Sigmoid colon (tissue), 7 donors: Measurements from ENCODE around the gene SELENON. TPM values are rescaled to one million over a fixed set of nuclear protein-coding genes. Genes with fewer than 3 reads are reported as not detected.

Experiments
- DNase-seq: peaks from one replicate; pipeline ENCODE4 v3.0.0-alpha.2; 2019
- H3K27ac ChIP-seq, 4 donors: fragments of 200-600 bp; sonication (generic); one replicate each; pipeline ENCODE4 v1.5.1; 2016 to 2019; ENCODE audit warnings: mild to moderate bottlenecking in 1 of 4
- H3K27me3 ChIP-seq, 3 donors: fragments of 200-600 bp; sonication (generic); one replicate each; pipeline ENCODE4 v1.5.1; 2019; ENCODE audit warnings: mild to moderate bottlenecking in 1 of 3
- H3K36me3 ChIP-seq, 4 donors: fragments of 200-600 bp; sonication (generic); one replicate each; pipeline ENCODE4 v1.5.1; 2016 to 2019
- H3K4me1 ChIP-seq, 4 donors: fragments of 200-600 bp; sonication (generic); one replicate each; pipeline ENCODE4 v1.5.1; 2017 to 2019
- H3K4me3 ChIP-seq, 4 donors: fragments of 200-600 bp; sonication (generic); one replicate each; pipeline ENCODE4 v1.5.1; 2017 to 2019; ENCODE audit warnings: mild to moderate bottlenecking in 2 of 4, moderate library complexity in 1 of 4
- H3K9me3 ChIP-seq, 4 donors: fragments of 200-600 bp in 3 of 4; sonication (generic) in 3 of 4; one replicate each; pipeline versions ENCODE4 v1.5.1 to v1.6.1; 2013 to 2019
- CTCF ChIP-seq, 4 experiments: fragments of 450-650 bp in 3 of 4; fragments of 200-600 bp in 1 of 4; IDR thresholded peaks; one replicate each; pipeline ENCODE4 v1.5.1; 2016 to 2019; ENCODE audit warnings: antibody characterized with exemption in 4 of 4, mild to moderate bottlenecking in 3 of 4, moderate library complexity in 2 of 4
- EP300 ChIP-seq, 4 donors: sonication (generic); formaldehyde crosslinking; IDR thresholded peaks; one replicate each; pipeline ENCODE4 v1.6.1; 2017; ENCODE audit warnings: antibody characterized with exemption in 4 of 4
- POLR2A ChIP-seq, 2 donors: fragments of 450-650 bp; IDR thresholded peaks; one replicate each; pipeline ENCODE4 v1.6.1; 2016; ENCODE audit warnings: antibody characterized with exemption in 2 of 2, mild to moderate bottlenecking in 2 of 2, moderate library complexity in 2 of 2
- POLR2AphosphoS5 ChIP-seq, 4 donors: sonication (generic); formaldehyde crosslinking; IDR thresholded peaks; one replicate each; pipeline ENCODE4 v1.6.1; 2017; ENCODE audit warnings: antibody characterized with exemption in 4 of 4
- WGBS, 2 donors: extraction: QIAGEN DNeasy Blood & Tissue Kit; methylation state at CpG; one replicate each; pipeline ENCODE4 v1.1.7; 2013; 5-methylcytosine and 5-hydroxymethylcytosine counted together
- intact Hi-C: fragments of 100-400 bp; cut with DNase I; formaldehyde crosslinking; loops from one replicate; pipeline ENCODE4 v1.15.1; 2023
- polyA plus RNA-seq, 3 donors: library from polyadenylated mRNA; stranded (reverse); fragments of 200-250 nt; gene quantifications; one replicate each; pipeline ENCODE4 v1.2.3, GENCODE V29; 2013
- total RNA-seq, 4 donors: library from RNA; depleted of rRNA; stranded (reverse); fragments of >200 nt; gene quantifications; one replicate each; pipeline ENCODE4 v1.1.0, GENCODE V29; 2016
- donor health status: healthy with polysubstance abuse.
- donor health status: Bipolar disorder and iron deficiency.
- donor health status: healthy.

The SELENON gene
- total and polyA plus RNA-seq, 7 donors, result 4.6 to 37.4 (median 15.7) TPM

GRCh38 chr1:25799352-25799934 lies 550 bp upstream of the SELENON start:
- DNase-seq, result no peak

GRCh38 chr1:25800703-25801377 lies 847 bp downstream of the SELENON start:
- H3K27ac ChIP-seq, result peak overlapping the region; percentile 72 to 88 (median 77)
- DNase-seq, result no peak
- 61 to 70% methylated on average over 15 of the region's 15 CpGs for WGBS, 2 donors
- H3K4me1 ChIP-seq, result peaks cover 0 to 80% (median 52%) of the 10 kb centered on the region in 4 donors
- no peaks in the 10 kb centered on the region for H3K27me3 ChIP-seq
- peak overlapping the region; percentile 59 to 72 (median 64) for H3K4me3 ChIP-seq
- no peaks in the 10 kb centered on the region for H3K9me3 ChIP-seq
- intact Hi-C loops, result no loop called here
- no peak for TF ChIP-seq POLR2AphosphoS5 (IDR thresholded peaks at IDR 0.05)
- H3K36me3 ChIP-seq, result peaks cover 0 to 11% (median 5%) of the 10 kb centered on the region in 4 donors

More at GRCh38 chr1:25799352-25799934, 550 bp upstream of the SELENON start:
- Histone ChIP-seq H3K36me3 (no peaks in the 10 kb centered on the region), H3K9me3 (no peaks in the 10 kb centered on the region), H3K4me1 (peaks cover 0 to 66% (median 43%) of the 10 kb centered on the region in 4 donors), H3K27me3 (no peaks in the 10 kb centered on the region), H3K27ac (peak overlapping the region; percentile 81 to 92 (median 88)), H3K4me3 (peak overlapping the region; percentile 40 to 72 (median 64))
- intact Hi-C loops, result loop anchor here (2.0 to 5.0 kb wide), 2 partner anchors 55 to 97 kb away; no protein-coding TSS in a partner anchor
- WGBS, 2 donors, result 24 to 30% methylated on average over 12 of the region's 12 CpGs
- TF ChIP-seq EP300 (IDR thresholded peaks at IDR 0.05), result no peak
- no peak for TF ChIP-seq CTCF (IDR thresholded peaks at IDR 0.05)
- TF ChIP-seq POLR2A (IDR thresholded peaks at IDR 0.05), result no peak
- no peak for TF ChIP-seq POLR2AphosphoS5 (IDR thresholded peaks at IDR 0.05)

- Histone ChIP-seq H3K4me3 (no peak overlapping the region), H3K27me3 (no peaks in the 10 kb centered on the region), H3K9me3 (no peaks in the 10 kb centered on the region), H3K27ac (no peak overlapping the region), H3K36me3 (peaks cover 0 to 21% (median 9%) of the 10 kb centered on the region in 4 donors), H3K4me1 (peaks cover 0 to 79% (median 57%) of the 10 kb centered on the region in 4 donors)
- no peak for DNase-seq
- TF ChIP-seq CTCF (IDR thresholded peaks at IDR 0.05) (no peak), POLR2AphosphoS5 (IDR thresholded peaks at IDR 0.05) (no peak), EP300 (IDR thresholded peaks at IDR 0.05) (no peak), POLR2A (IDR thresholded peaks at IDR 0.05) (no peak)
- intact Hi-C loops, result no loop called here
- WGBS, 2 donors, result 63 to 77% methylated on average over 6 of the region's 6 CpGs
These were observed 2.9 kb downstream of the SELENON start for GRCh38 chr1:25802915-25803314.

- H3K4me1 ChIP-seq, result peaks cover 0 to 75% (median 57%) of the 10 kb centered on the region in 4 donors
- TF ChIP-seq CTCF (IDR thresholded peaks at IDR 0.05), result no peak
- TF ChIP-seq EP300 (IDR thresholded peaks at IDR 0.05), result no peak
- no peak for TF ChIP-seq POLR2AphosphoS5 (IDR thresholded peaks at IDR 0.05)
- no peak for TF ChIP-seq POLR2A (IDR thresholded peaks at IDR 0.05)
- H3K27ac ChIP-seq, result peak overlapping the region in 2 of 4 donors; percentile 25 to 65
- H3K27me3 ChIP-seq, result no peaks in the 10 kb centered on the region
- no peaks in the 10 kb centered on the region for H3K9me3 ChIP-seq
- no peak overlapping the region for H3K4me3 ChIP-seq
- WGBS, 2 donors, result 92 to 100% methylated on average over 1 of the region's 1 CpG
- no peak for DNase-seq
- intact Hi-C loops, result no loop called here
- peaks cover 0 to 25% (median 10%) of the 10 kb centered on the region in 4 donors for H3K36me3 ChIP-seq
These were observed 3.4 kb downstream of the SELENON start for GRCh38 chr1:25803368-25803767.

- WGBS, 2 donors, result 76 to 85% methylated on average over 10 of the region's 10 CpGs
- TF ChIP-seq EP300 (IDR thresholded peaks at IDR 0.05) (no peak), CTCF (IDR thresholded peaks at IDR 0.05) (no peak), POLR2AphosphoS5 (IDR thresholded peaks at IDR 0.05) (no peak), POLR2A (IDR thresholded peaks at IDR 0.05) (no peak)
- intact Hi-C loops, result no loop called here
- H3K27ac ChIP-seq, result peak overlapping the region in 3 of 4 donors; percentile 56 to 65 (median 65)
- no peaks in the 10 kb centered on the region for H3K9me3 ChIP-seq
- no peaks in the 10 kb centered on the region for H3K27me3 ChIP-seq
- H3K4me3 ChIP-seq, result no peak overlapping the region
- H3K36me3 ChIP-seq, result peaks cover 0 to 35% (median 17%) of the 10 kb centered on the region in 4 donors
- no peak for DNase-seq
- H3K4me1 ChIP-seq, result peaks cover 0 to 64% (median 52%) of the 10 kb centered on the region in 4 donors
These were observed 4.4 kb downstream of the SELENON start for GRCh38 chr1:25804244-25804963.
